Fibroblast of lung (primary cell): ENCODE results near the gene TMEM178A. TPM values are rescaled to one million over a fixed set of nuclear protein-coding genes. Genes with fewer than 3 reads are reported as not detected.

ENCODE experiments used
- DNase-seq, 2 donors: peaks; one replicate each; pipeline versions ENCODE4 v3.0.0 to v3.0.0-alpha.2; 2010; ENCODE audit warnings: low read depth in 2 of 2
- H2AFZ ChIP-seq: 2 replicates; pipeline ENCODE4 v1.5.1; 2012; ENCODE audit warnings: low read length, control low read depth, inconsistent platforms
- H3K27ac ChIP-seq: 2 replicates; pipeline ENCODE4 v1.5.1; 2011; ENCODE audit warnings: low read length, control low read depth; ENCODE audit not compliant: insufficient read depth
- H3K27me3 ChIP-seq: 2 replicates; pipeline ENCODE4 v1.5.1; 2011; ENCODE audit warnings: mild to moderate bottlenecking, low read length; ENCODE audit not compliant: control insufficient read depth, insufficient read depth
- H3K36me3 ChIP-seq: 2 replicates; pipeline ENCODE4 v1.5.1; 2011; ENCODE audit warnings: low read length; ENCODE audit not compliant: control insufficient read depth, insufficient read depth
- H3K4me1 ChIP-seq: 2 replicates; pipeline ENCODE4 v1.5.1; 2011; ENCODE audit warnings: low read length; ENCODE audit not compliant: control insufficient read depth, insufficient read depth; ENCODE audit errors: extremely low read depth
- H3K4me2 ChIP-seq: 2 replicates; pipeline ENCODE4 v1.5.1; 2011; ENCODE audit warnings: low read length, control low read depth; ENCODE audit not compliant: insufficient read depth; ENCODE audit errors: extremely low read depth
- H3K4me3 ChIP-seq, 4 experiments: fragments of 200-600 bp in 1 of 4; sonication (generic) in 1 of 4; replicated peaks in 1 of 4; 2 replicates each; pipeline ENCODE4 v1.5.1; 2011 to 2016; ENCODE audit warnings: low read length in 4 of 4, low read depth in 3 of 4, mild to moderate bottlenecking in 3 of 4, control low read depth in 2 of 4, inconsistent platforms in 1 of 4, mixed read lengths in 1 of 4; ENCODE audit not compliant: insufficient read depth in 1 of 4; ENCODE audit errors: control extremely low read depth in 1 of 4
- H3K79me2 ChIP-seq: 2 replicates; pipeline ENCODE4 v1.5.1; 2012; ENCODE audit warnings: mild to moderate bottlenecking, low read length, inconsistent platforms; ENCODE audit not compliant: control insufficient read depth, insufficient read depth
- H3K9ac ChIP-seq: 2 replicates; pipeline ENCODE4 v1.5.1; 2011; ENCODE audit warnings: mild to moderate bottlenecking, low read length, control low read depth; ENCODE audit not compliant: insufficient read depth
- H3K9me3 ChIP-seq: 2 replicates; pipeline ENCODE4 v1.5.1; 2012; ENCODE audit warnings: low read depth, low read length; ENCODE audit not compliant: control insufficient read depth, insufficient read depth
- H4K20me1 ChIP-seq: 2 replicates; pipeline ENCODE4 v1.5.1; 2011; ENCODE audit warnings: low read length; ENCODE audit not compliant: control insufficient read depth, insufficient read depth; ENCODE audit errors: extremely low read depth
- EZH2 ChIP-seq: IDR thresholded peaks from 2 replicates; pipeline ENCODE4 v1.5.1; 2012; ENCODE audit warnings: low read length, control low read depth, mild to moderate bottlenecking; ENCODE audit errors: missing control alignments
- polyA plus RNA-seq, 2 donors: library from polyadenylated mRNA; depleted of rRNA in 1 of 2; stranded (reverse) in 1 of 2; unstranded in 1 of 2; fragments of >200 nt; gene quantifications; 2 replicates each; pipeline ENCODE4 v1.2.1, GENCODE V29; 2011 to 2012; ENCODE audit warnings: missing spikeins in 1 of 2
- total RNA-seq: library from RNA; depleted of rRNA; stranded (reverse); fragments of >200 nt; gene quantifications from 2 replicates; pipeline ENCODE4 v1.2.1, GENCODE V29; 2014
- TF ChIP-seq, protein P1 (sequence below), 2 donors: IDR thresholded peaks in 1 of 2; conservative IDR thresholded peaks in 1 of 2; 1 replicate in 1 of 2; 2 replicates in 1 of 2; pipeline ENCODE4 v1.5.1; 2011 to 2012; ENCODE audit warnings: low read length in 2 of 2, control low read depth in 1 of 2, inconsistent platforms in 1 of 2, low read depth in 1 of 2, mild to moderate bottlenecking in 1 of 2

Gene TMEM178A
- total and polyA plus RNA-seq, 2 donors (not counting 1 experiment from before 2014, with no cell fraction given): 1.5 to 6.9 TPM

GRCh38 chr2:39757156-39757555, 91.4 kb downstream of the TMEM178A start:
- Histone ChIP-seq H3K9ac (no peak overlapping the region), H3K4me1 (peaks cover 5% of the 10 kb centered on the region), H3K79me2 (no peaks in the 10 kb centered on the region), H3K27me3 (no peaks in the 10 kb centered on the region), H3K36me3 (peaks cover 11% of the 10 kb centered on the region), H3K9me3 (no peaks in the 10 kb centered on the region), H2AFZ (no peak overlapping the region), H3K4me3 (no peak overlapping the region), H3K27ac (no peak overlapping the region), H3K4me2 (no peak overlapping the region), H4K20me1 (no peaks in the 10 kb centered on the region)
- DNase-seq: no peak
- TF ChIP-seq EZH2: no peak
- TF ChIP-seq, protein P1, sequence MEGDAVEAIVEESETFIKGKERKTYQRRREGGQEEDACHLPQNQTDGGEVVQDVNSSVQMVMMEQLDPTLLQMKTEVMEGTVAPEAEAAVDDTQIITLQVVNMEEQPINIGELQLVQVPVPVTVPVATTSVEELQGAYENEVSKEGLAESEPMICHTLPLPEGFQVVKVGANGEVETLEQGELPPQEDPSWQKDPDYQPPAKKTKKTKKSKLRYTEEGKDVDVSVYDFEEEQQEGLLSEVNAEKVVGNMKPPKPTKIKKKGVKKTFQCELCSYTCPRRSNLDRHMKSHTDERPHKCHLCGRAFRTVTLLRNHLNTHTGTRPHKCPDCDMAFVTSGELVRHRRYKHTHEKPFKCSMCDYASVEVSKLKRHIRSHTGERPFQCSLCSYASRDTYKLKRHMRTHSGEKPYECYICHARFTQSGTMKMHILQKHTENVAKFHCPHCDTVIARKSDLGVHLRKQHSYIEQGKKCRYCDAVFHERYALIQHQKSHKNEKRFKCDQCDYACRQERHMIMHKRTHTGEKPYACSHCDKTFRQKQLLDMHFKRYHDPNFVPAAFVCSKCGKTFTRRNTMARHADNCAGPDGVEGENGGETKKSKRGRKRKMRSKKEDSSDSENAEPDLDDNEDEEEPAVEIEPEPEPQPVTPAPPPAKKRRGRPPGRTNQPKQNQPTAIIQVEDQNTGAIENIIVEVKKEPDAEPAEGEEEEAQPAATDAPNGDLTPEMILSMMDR (conservative IDR thresholded peaks at IDR 0.05 in 1 of 2, IDR thresholded peaks at IDR 0.05 in 1 of 2; ENCODE audit: low read depth in 1 of 2, low read length in 2 of 2): no peak

GRCh38 chr2:39762448-39762847, 96.7 kb downstream of the TMEM178A start:
- H4K20me1 ChIP-seq: no peaks in the 10 kb centered on the region
- H3K36me3 ChIP-seq: peaks cover 8% of the 10 kb centered on the region
- no peak overlapping the region for H3K4me2 ChIP-seq
- no peak for DNase-seq
- no peaks in the 10 kb centered on the region for H3K4me1 ChIP-seq
- no peak overlapping the region for H3K4me3 ChIP-seq
- H3K27ac ChIP-seq: no peak overlapping the region
- TF ChIP-seq, protein P1 (conservative IDR thresholded peaks at IDR 0.05 in 1 of 2, IDR thresholded peaks at IDR 0.05 in 1 of 2; ENCODE audit: low read depth in 1 of 2, low read length in 2 of 2): no peak
- no peak for TF ChIP-seq EZH2
- H3K79me2 ChIP-seq: no peaks in the 10 kb centered on the region
- no peaks in the 10 kb centered on the region for H3K9me3 ChIP-seq
- H2AFZ ChIP-seq: no peak overlapping the region
- H3K27me3 ChIP-seq: no peaks in the 10 kb centered on the region
- H3K9ac ChIP-seq: no peak overlapping the region

Other genes starting within 250 kb of the TMEM178A start
- gene MAP4K3, start 228.6 kb upstream of the TMEM178A start, total RNA-seq: 24.9 and 40.8 TPM in 2 replicates
- 32.1 and 75.7 TPM in 2 replicates for gene MAP4K3, start 228.6 kb upstream of the TMEM178A start, polyA plus RNA-seq
- gene THUMPD2, start 113.3 kb downstream of the TMEM178A start, total RNA-seq: 7.4 and 10.2 TPM in 2 replicates
- gene THUMPD2, start 113.3 kb downstream of the TMEM178A start, polyA plus RNA-seq: 7.0 and 8.1 TPM in 2 replicates